ENCODE data around the gene GPR108.
A peak's percentile ranks its signal among the peaks of the same experiment; 100 is the strongest.
"Not testable (repeated sequence)": the region's sequence is repeated elsewhere in the genome, so short reads cannot be mapped to it uniquely, and the experiment has no call there.

GPR108 gene

GRCh38 chr19:6713773-6714692 lies 23.3 kb downstream of the GPR108 start:
- peaks cover 4% of the 10 kb centered on the region for H3K9me3 Mint-ChIP-seq
- H3K4me3 Mint-ChIP-seq, result no peak overlapping the region
- no peak overlapping the region for H3K27ac Mint-ChIP-seq
- H3K36me3 Mint-ChIP-seq (ENCODE audit: low read depth), result peaks cover 1% of the 10 kb centered on the region
- H3K4me1 Mint-ChIP-seq (ENCODE audit: low read depth), result peaks cover 12% of the 10 kb centered on the region
- peaks cover 34% of the 10 kb centered on the region for H3K27me3 Mint-ChIP-seq (ENCODE audit: low read depth)

- no peak overlapping the region for H3K4me3 Mint-ChIP-seq
- H3K27ac Mint-ChIP-seq, result no peak overlapping the region
- peaks cover 1% of the 10 kb centered on the region for H3K36me3 Mint-ChIP-seq (ENCODE audit: low read depth)
- peaks cover 4% of the 10 kb centered on the region for H3K9me3 Mint-ChIP-seq
- H3K27me3 Mint-ChIP-seq (ENCODE audit: low read depth), result peaks cover 45% of the 10 kb centered on the region
- H3K4me1 Mint-ChIP-seq (ENCODE audit: low read depth), result peaks cover 14% of the 10 kb centered on the region
Observed at GRCh38 chr19:6712692-6713670, 24.4 kb downstream of the GPR108 start.

GRCh38 chr19:6712231-6712630 lies 25.1 kb downstream of the GPR108 start:
- Mint-ChIP-seq H3K4me3 (no peak overlapping the region), H3K4me1 (ENCODE audit: low read depth) (peaks cover 10% of the 10 kb centered on the region), H3K27ac (no peak overlapping the region), H3K9me3 (peaks cover under 1% of the 10 kb centered on the region), H3K36me3 (ENCODE audit: low read depth) (peaks cover 1% of the 10 kb centered on the region), H3K27me3 (ENCODE audit: low read depth) (peaks cover 47% of the 10 kb centered on the region)

- Mint-ChIP-seq H3K27ac (no peak overlapping the region), H3K4me1 (ENCODE audit: low read depth) (peaks cover 8% of the 10 kb centered on the region), H3K9me3 (no peaks in the 10 kb centered on the region), H3K36me3 (ENCODE audit: low read depth) (peaks cover 1% of the 10 kb centered on the region), H3K27me3 (ENCODE audit: low read depth) (peaks cover 47% of the 10 kb centered on the region), H3K4me3 (no peak overlapping the region)
Observed at GRCh38 chr19:6711605-6712004, 25.8 kb downstream of the GPR108 start.

- Mint-ChIP-seq H3K27me3 (ENCODE audit: low read depth) (peaks cover 47% of the 10 kb centered on the region), H3K4me3 (no peak overlapping the region), H3K36me3 (ENCODE audit: low read depth) (peaks cover 1% of the 10 kb centered on the region)
Observed at GRCh38 chr19:6711078-6711361, 26.4 kb downstream of the GPR108 start.

GRCh38 chr19:6710273-6711077 lies 26.9 kb downstream of the GPR108 start:
- H3K4me3 Mint-ChIP-seq, result peak overlapping the region; percentile 60
- H3K9me3 Mint-ChIP-seq, result no peaks in the 10 kb centered on the region
- peaks cover 1% of the 10 kb centered on the region for H3K36me3 Mint-ChIP-seq (ENCODE audit: low read depth)
- peaks cover 7% of the 10 kb centered on the region for H3K4me1 Mint-ChIP-seq (ENCODE audit: low read depth)
- peaks cover 47% of the 10 kb centered on the region for H3K27me3 Mint-ChIP-seq (ENCODE audit: low read depth)
- H3K27ac Mint-ChIP-seq, result no peak overlapping the region

More at GRCh38 chr19:6711078-6711361, 26.4 kb downstream of the GPR108 start:
- Mint-ChIP-seq H3K4me1 (ENCODE audit: low read depth) (peaks cover 7% of the 10 kb centered on the region), H3K27ac (no peak overlapping the region), H3K9me3 (no peaks in the 10 kb centered on the region)

GRCh38 chr19:6709549-6709948 lies 27.8 kb downstream of the GPR108 start:
- peaks cover 1% of the 10 kb centered on the region for H3K36me3 Mint-ChIP-seq (ENCODE audit: low read depth)
- H3K4me1 Mint-ChIP-seq (ENCODE audit: low read depth), result peaks cover 7% of the 10 kb centered on the region
- peaks cover 47% of the 10 kb centered on the region for H3K27me3 Mint-ChIP-seq (ENCODE audit: low read depth)
- no peaks in the 10 kb centered on the region for H3K9me3 Mint-ChIP-seq
- peak overlapping the region; percentile 41 for H3K27ac Mint-ChIP-seq
- no peak overlapping the region for H3K4me3 Mint-ChIP-seq

- H3K27ac Mint-ChIP-seq; H3K36me3 Mint-ChIP-seq (ENCODE audit: low read depth); H3K9me3 Mint-ChIP-seq; H3K4me3 Mint-ChIP-seq; H3K4me1 Mint-ChIP-seq (ENCODE audit: low read depth): not testable (repeated sequence)
- H3K27me3 Mint-ChIP-seq (ENCODE audit: low read depth), result peaks cover 47% of the 10 kb centered on the region
Observed at GRCh38 chr19:6708913-6709312, 28.5 kb downstream of the GPR108 start.

GRCh38 chr19:6708346-6708745 lies 29.0 kb downstream of the GPR108 start:
- H3K27me3 Mint-ChIP-seq (ENCODE audit: low read depth), result peaks cover 47% of the 10 kb centered on the region
- H3K9me3 Mint-ChIP-seq, result no peaks in the 10 kb centered on the region
- peaks cover 1% of the 10 kb centered on the region for H3K36me3 Mint-ChIP-seq (ENCODE audit: low read depth)
- peaks cover 7% of the 10 kb centered on the region for H3K4me1 Mint-ChIP-seq (ENCODE audit: low read depth)
- no peak overlapping the region for H3K4me3 Mint-ChIP-seq
- H3K27ac Mint-ChIP-seq, result no peak overlapping the region

- Mint-ChIP-seq H3K36me3 (ENCODE audit: low read depth) (peaks cover 1% of the 10 kb centered on the region), H3K9me3 (no peaks in the 10 kb centered on the region), H3K27me3 (ENCODE audit: low read depth) (peaks cover 46% of the 10 kb centered on the region), H3K27ac (no peak overlapping the region), H3K4me3 (no peak overlapping the region), H3K4me1 (ENCODE audit: low read depth) (peaks cover 7% of the 10 kb centered on the region)
Observed at GRCh38 chr19:6707658-6708018, 29.7 kb downstream of the GPR108 start.

- Mint-ChIP-seq H3K4me3 (no peak overlapping the region), H3K27ac (no peak overlapping the region), H3K36me3 (ENCODE audit: low read depth) (peaks cover 1% of the 10 kb centered on the region), H3K27me3 (ENCODE audit: low read depth) (peaks cover 41% of the 10 kb centered on the region), H3K4me1 (ENCODE audit: low read depth) (peaks cover 7% of the 10 kb centered on the region), H3K9me3 (no peaks in the 10 kb centered on the region)
Observed at GRCh38 chr19:6707011-6707657, 30.2 kb downstream of the GPR108 start.

- H3K36me3 Mint-ChIP-seq (ENCODE audit: low read depth), result peaks cover 1% of the 10 kb centered on the region
- H3K27me3 Mint-ChIP-seq (ENCODE audit: low read depth), result peaks cover 39% of the 10 kb centered on the region
- no peak overlapping the region for H3K27ac Mint-ChIP-seq
- H3K4me3 Mint-ChIP-seq, result no peak overlapping the region
- no peaks in the 10 kb centered on the region for H3K9me3 Mint-ChIP-seq
- peaks cover 7% of the 10 kb centered on the region for H3K4me1 Mint-ChIP-seq (ENCODE audit: low read depth)
Observed at GRCh38 chr19:6706633-6706958, 30.8 kb downstream of the GPR108 start.

- H3K4me3 Mint-ChIP-seq, result no peak overlapping the region
- H3K9me3 Mint-ChIP-seq, result no peaks in the 10 kb centered on the region
- H3K36me3 Mint-ChIP-seq (ENCODE audit: low read depth), result peaks cover 1% of the 10 kb centered on the region
- peaks cover 34% of the 10 kb centered on the region for H3K27me3 Mint-ChIP-seq (ENCODE audit: low read depth)
- H3K27ac Mint-ChIP-seq, result no peak overlapping the region
- H3K4me1 Mint-ChIP-seq (ENCODE audit: low read depth), result peaks cover 7% of the 10 kb centered on the region
Observed at GRCh38 chr19:6705931-6706632, 31.3 kb downstream of the GPR108 start.

Data from T-helper 1 cell treated with Interleukin-12 subunit alpha and Interleukin-12 subunit beta and Interleukin-4 antibody, amounts not matched to agents 30 μg/mL and 1 μg/mL, for 36 hours (primary cell).